GM12878 (cell line): Measurements from ENCODE around the gene GALR3.

Experiments
- CBFB ChIP-seq: IDR thresholded peaks from 2 replicates; pipeline ENCODE4 v1.6.1; 2016; ENCODE audit warnings: antibody characterized with exemption, low read depth
- GABPA ChIP-seq: IDR thresholded peaks from 2 replicates; pipeline ENCODE4 v1.6.1; 2014; ENCODE audit warnings: antibody characterized with exemption, low read depth, mild to moderate bottlenecking, inconsistent platforms
- MYC ChIP-seq: IDR thresholded peaks from 2 replicates; pipeline ENCODE4 v1.6.1; 2011; ENCODE audit warnings: mild to moderate bottlenecking, low read length, moderate library complexity, inconsistent platforms; ENCODE audit not compliant: insufficient read depth, insufficient replicate concordance, insufficient read length, severe bottlenecking
- POLR2A ChIP-seq: IDR thresholded peaks from 2 replicates; pipeline ENCODE4 v1.6.1; 2011; ENCODE audit warnings: low read depth, mild to moderate bottlenecking, low read length
- RAD21 ChIP-seq: IDR thresholded peaks from 2 replicates; pipeline ENCODE4 v1.6.1; 2011; ENCODE audit warnings: mild to moderate bottlenecking, low read depth, low read length, moderate library complexity; ENCODE audit not compliant: insufficient read depth
- TF ChIP-seq, protein P1 (sequence below): fragments of 450-650 bp; IDR thresholded peaks from 2 replicates; pipeline ENCODE4 v1.6.1; 2017; ENCODE audit warnings: antibody characterized with exemption, mild to moderate bottlenecking, moderate library complexity
- TF ChIP-seq, protein P2 (sequence below): IDR thresholded peaks from 2 replicates; pipeline ENCODE4 v1.6.1; 2012; ENCODE audit warnings: low read depth, low read length, improper control_type of control experiment

DNA sequence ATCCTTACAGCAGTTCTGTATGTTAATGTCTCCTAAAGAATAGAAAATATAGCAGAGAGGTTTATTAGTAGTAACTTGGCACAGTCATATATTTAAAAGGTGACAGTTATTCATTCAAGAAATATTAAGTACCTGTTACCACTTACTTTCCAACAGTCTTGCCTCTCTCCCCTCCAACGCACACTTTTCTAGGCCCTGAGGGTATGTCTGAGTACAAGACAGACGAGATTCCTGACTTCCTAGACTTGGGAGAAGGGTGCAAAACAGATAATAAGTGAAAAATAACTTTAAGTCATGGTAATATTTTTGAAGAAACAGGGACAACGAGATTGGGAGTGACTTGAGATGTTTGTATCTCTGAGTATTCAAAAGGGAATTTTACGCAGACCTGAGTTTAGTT, 27.6 kb downstream of the GALR3 start:
- TF ChIP-seq, protein P1, sequence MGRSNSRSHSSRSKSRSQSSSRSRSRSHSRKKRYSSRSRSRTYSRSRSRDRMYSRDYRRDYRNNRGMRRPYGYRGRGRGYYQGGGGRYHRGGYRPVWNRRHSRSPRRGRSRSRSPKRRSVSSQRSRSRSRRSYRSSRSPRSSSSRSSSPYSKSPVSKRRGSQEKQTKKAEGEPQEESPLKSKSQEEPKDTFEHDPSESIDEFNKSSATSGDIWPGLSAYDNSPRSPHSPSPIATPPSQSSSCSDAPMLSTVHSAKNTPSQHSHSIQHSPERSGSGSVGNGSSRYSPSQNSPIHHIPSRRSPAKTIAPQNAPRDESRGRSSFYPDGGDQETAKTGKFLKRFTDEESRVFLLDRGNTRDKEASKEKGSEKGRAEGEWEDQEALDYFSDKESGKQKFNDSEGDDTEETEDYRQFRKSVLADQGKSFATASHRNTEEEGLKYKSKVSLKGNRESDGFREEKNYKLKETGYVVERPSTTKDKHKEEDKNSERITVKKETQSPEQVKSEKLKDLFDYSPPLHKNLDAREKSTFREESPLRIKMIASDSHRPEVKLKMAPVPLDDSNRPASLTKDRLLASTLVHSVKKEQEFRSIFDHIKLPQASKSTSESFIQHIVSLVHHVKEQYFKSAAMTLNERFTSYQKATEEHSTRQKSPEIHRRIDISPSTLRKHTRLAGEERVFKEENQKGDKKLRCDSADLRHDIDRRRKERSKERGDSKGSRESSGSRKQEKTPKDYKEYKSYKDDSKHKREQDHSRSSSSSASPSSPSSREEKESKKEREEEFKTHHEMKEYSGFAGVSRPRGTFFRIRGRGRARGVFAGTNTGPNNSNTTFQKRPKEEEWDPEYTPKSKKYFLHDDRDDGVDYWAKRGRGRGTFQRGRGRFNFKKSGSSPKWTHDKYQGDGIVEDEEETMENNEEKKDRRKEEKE = no peak
- TF ChIP-seq CBFB (no peak), GABPA (no peak), MYC (no peak), RAD21 (no peak), POLR2A (no peak)
- TF ChIP-seq, protein P2, sequence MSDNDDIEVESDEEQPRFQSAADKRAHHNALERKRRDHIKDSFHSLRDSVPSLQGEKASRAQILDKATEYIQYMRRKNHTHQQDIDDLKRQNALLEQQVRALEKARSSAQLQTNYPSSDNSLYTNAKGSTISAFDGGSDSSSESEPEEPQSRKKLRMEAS = no peak
